ENCODE measurements around the gene CELSR1. TPM values are rescaled to one million over a fixed set of nuclear protein-coding genes. Genes with fewer than 3 reads are reported as not detected.

CELSR1 gene
- polyA plus RNA-seq, 1 experiment, result 1.0 TPM

DNA sequence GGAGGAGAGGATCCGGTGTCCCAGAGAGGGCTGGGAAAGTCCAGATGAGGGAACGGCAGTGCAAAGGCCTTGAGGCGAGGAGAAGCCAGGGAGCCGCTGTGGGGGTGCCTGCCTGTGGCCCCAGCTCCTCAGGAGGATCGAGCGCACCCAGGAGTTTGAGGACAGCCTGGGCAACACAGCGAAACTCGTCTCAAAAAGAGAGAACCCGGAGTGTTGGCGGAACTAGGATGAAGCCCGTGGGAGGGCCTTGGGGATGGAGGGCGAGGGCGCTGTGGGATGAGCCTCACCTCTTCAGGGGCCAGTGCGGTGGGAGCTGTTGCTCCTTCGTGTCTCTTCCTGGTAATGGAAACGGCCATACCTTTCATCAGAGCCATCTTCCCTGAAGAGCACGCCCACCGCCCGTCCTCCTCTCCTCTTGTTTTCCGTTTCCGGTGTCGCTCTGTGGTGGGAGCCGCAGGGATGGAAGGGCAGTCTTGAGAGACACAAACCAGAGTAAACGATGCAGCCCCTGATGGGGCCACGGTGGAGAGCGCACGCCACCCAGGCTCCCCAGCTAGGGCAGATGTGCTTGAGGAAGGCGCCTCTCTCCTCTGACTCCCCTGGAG lies 186.2 kb downstream of the CELSR1 start:
- no peaks in the 10 kb centered on the region for H3K27me3 ChIP-seq (ENCODE audit: control insufficient read depth, insufficient read depth, low read length)
- ChIA-PET CTCF (no interaction called here), POLR2A (no interaction called here)
- H3K36me3 ChIP-seq (ENCODE audit: control insufficient read depth, insufficient read depth, low read length), result peaks cover 62% of the 10 kb centered on the region
- DNase-seq (ENCODE audit: low read depth), result no peak
- TF ChIP-seq, protein P1, sequence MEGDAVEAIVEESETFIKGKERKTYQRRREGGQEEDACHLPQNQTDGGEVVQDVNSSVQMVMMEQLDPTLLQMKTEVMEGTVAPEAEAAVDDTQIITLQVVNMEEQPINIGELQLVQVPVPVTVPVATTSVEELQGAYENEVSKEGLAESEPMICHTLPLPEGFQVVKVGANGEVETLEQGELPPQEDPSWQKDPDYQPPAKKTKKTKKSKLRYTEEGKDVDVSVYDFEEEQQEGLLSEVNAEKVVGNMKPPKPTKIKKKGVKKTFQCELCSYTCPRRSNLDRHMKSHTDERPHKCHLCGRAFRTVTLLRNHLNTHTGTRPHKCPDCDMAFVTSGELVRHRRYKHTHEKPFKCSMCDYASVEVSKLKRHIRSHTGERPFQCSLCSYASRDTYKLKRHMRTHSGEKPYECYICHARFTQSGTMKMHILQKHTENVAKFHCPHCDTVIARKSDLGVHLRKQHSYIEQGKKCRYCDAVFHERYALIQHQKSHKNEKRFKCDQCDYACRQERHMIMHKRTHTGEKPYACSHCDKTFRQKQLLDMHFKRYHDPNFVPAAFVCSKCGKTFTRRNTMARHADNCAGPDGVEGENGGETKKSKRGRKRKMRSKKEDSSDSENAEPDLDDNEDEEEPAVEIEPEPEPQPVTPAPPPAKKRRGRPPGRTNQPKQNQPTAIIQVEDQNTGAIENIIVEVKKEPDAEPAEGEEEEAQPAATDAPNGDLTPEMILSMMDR (IDR thresholded peaks at IDR 0.05; ENCODE audit: insufficient read depth, low read depth, low read length), result no peak
- no peak overlapping the region for H3K4me3 ChIP-seq (ENCODE audit: low read depth, low read length)

DNA sequence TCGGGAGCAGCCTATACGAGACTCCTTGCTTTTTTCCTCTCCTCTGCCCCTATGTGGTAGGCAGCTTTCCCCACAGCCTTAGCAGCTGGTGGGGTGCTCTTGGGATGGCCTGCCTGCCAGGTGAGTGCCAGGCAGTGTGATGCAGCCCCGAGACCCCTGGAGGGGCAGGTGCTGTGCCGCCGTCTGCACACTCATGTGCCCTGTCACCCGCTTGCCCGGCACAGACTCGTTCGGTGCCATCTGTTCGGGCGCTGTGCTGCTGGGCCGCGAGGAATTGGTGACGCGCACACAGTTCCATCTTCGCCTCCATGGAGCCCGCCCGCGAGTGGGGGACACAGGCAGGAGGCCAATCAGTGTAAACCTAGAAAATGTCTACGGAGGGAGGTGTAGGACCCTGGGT lies 186.8 kb downstream of the CELSR1 start:
- Histone ChIP-seq H3K27me3 (ENCODE audit: control insufficient read depth, insufficient read depth, low read length) (no peaks in the 10 kb centered on the region), H3K36me3 (ENCODE audit: control insufficient read depth, insufficient read depth, low read length) (peaks cover 58% of the 10 kb centered on the region), H3K4me3 (ENCODE audit: low read depth, low read length) (no peak overlapping the region)
- ChIA-PET POLR2A (no interaction called here), CTCF (interaction anchor here (1.1 kb wide), 1 partner anchor 191 kb away, joined by 6 read pairs; no protein-coding TSS in a partner anchor)
- DNase-seq (ENCODE audit: low read depth), result no peak
- TF ChIP-seq, protein P1 (IDR thresholded peaks at IDR 0.05; ENCODE audit: insufficient read depth, low read depth, low read length), result no peak

DNA sequence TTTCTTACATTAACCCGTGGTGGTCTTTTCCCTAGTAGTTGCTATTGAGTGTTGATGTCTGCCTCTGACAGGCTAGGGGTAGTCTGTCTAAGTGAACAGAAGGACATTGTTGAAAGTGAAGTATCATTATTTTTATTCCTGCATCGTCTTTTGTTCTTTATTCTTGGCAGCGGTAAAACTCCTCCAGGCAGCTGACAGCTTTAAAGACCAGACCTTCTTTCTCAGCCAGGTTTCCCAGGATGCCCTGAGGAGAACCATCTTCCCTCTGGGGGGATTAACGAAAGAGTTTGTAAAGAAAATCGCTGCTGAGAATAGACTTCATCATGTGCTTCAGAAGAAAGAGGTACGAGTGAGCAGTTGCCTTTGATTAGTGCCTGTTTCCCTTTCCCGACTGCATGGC lies 187.3 kb downstream of the CELSR1 start:
- ChIA-PET POLR2A (interaction anchor here (0.6 kb wide), 1 partner anchor 30 kb away, joined by 4 read pairs; no protein-coding TSS in a partner anchor), CTCF (interaction anchor here (1.1 kb wide), 2 partner anchors 17 to 192 kb away, joined by 6 read pairs; no protein-coding TSS in a partner anchor)
- Histone ChIP-seq H3K4me3 (ENCODE audit: low read depth, low read length) (no peak overlapping the region), H3K36me3 (ENCODE audit: control insufficient read depth, insufficient read depth, low read length) (peaks cover 59% of the 10 kb centered on the region), H3K27me3 (ENCODE audit: control insufficient read depth, insufficient read depth, low read length) (no peaks in the 10 kb centered on the region)
- TF ChIP-seq, protein P1 (IDR thresholded peaks at IDR 0.05; ENCODE audit: insufficient read depth, low read depth, low read length), result no peak
- DNase-seq (ENCODE audit: low read depth), result no peak

DNA sequence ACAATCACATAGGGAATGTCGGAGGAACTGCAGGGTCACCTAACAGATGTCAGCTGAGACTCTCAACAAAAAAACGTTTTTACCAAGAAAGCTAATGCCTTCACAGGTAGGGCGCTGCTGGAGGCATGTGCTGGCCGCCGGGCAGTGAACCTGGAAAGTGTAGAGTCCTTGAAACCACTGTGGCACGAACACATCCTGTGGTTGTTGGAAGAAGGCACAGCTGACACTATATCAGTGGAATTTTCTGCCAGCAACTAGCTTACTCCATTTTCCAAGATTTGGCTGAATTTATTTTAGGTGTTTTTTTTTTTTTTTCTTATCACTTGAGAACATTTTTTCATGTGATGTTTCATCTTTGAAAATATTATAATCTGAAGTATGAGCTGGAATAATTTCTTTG lies 187.7 kb downstream of the CELSR1 start:
- ChIA-PET POLR2A (interaction anchor here (0.6 kb wide), 2 partner anchors 8 to 30 kb away, joined by 4 to 5 read pairs; no protein-coding TSS in a partner anchor), CTCF (interaction anchor here (0.5 to 1.1 kb wide), 3 partner anchors 13 to 192 kb away, joined by 3 to 6 read pairs (median 6); no protein-coding TSS in a partner anchor)
- no peak for DNase-seq (ENCODE audit: low read depth)
- Histone ChIP-seq H3K36me3 (ENCODE audit: control insufficient read depth, insufficient read depth, low read length) (peaks cover 55% of the 10 kb centered on the region), H3K4me3 (ENCODE audit: low read depth, low read length) (no peak overlapping the region), H3K27me3 (ENCODE audit: control insufficient read depth, insufficient read depth, low read length) (no peaks in the 10 kb centered on the region)
- TF ChIP-seq, protein P1 (IDR thresholded peaks at IDR 0.05; ENCODE audit: insufficient read depth, low read depth, low read length), result no peak

DNA sequence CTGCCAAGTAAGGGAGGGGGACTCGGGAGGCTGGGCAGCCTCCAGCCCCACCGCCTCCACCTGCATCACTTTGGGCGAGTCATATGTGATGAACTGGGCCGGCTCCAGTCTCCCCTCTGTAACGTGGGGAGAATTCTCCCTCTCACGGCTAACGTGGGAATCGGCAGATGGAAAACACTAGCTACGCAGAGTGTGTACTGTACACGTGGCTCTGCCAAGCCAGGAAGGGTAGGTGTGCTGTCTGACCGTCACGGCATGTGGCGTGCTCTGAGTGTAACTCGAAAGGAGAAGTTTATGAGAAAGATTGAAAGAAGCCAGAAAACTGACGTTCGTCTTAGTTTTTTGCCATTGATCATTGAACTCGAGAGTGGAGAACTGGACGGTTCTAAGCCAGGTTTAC lies 188.2 kb downstream of the CELSR1 start:
- TF ChIP-seq, protein P1 (IDR thresholded peaks at IDR 0.05; ENCODE audit: insufficient read depth, low read depth, low read length), result no peak
- Histone ChIP-seq H3K27me3 (ENCODE audit: control insufficient read depth, insufficient read depth, low read length) (no peaks in the 10 kb centered on the region), H3K4me3 (ENCODE audit: low read depth, low read length) (no peak overlapping the region), H3K36me3 (ENCODE audit: control insufficient read depth, insufficient read depth, low read length) (peaks cover 54% of the 10 kb centered on the region)
- ChIA-PET CTCF (interaction anchor here (0.5 to 1.1 kb wide), 2 partner anchors 13 to 18 kb away, joined by 3 to 6 read pairs; no protein-coding TSS in a partner anchor), POLR2A (interaction anchor here (0.6 kb wide), 1 partner anchor 8 kb away, joined by 5 read pairs; no protein-coding TSS in a partner anchor)
- no peak for DNase-seq (ENCODE audit: low read depth)
